ENCODE data around the gene RAB35.

The RAB35 gene

GRCh38 chr12:120085920-120086645 lies 30.5 kb downstream of the RAB35 start:
- DNase-seq: no peak

GRCh38 chr12:120081641-120082040 lies 34.9 kb downstream of the RAB35 start:
- DNase-seq: no peak

- no peak for DNase-seq
Observed at GRCh38 chr12:120079411-120080400, 36.8 kb downstream of the RAB35 start.

- DNase-seq: no peak
Observed at GRCh38 chr12:120078868-120079267, 37.7 kb downstream of the RAB35 start.

GRCh38 chr12:120077260-120077659 lies 39.3 kb downstream of the RAB35 start:
- no peak for DNase-seq

GRCh38 chr12:120076651-120077050 lies 39.9 kb downstream of the RAB35 start:
- DNase-seq: no peak

- DNase-seq: no peak
Observed at GRCh38 chr12:120075034-120075616, 41.4 kb downstream of the RAB35 start.

GRCh38 chr12:120072472-120073249 lies 43.9 kb downstream of the RAB35 start:
- DNase-seq: no peak

- no peak for DNase-seq
Observed at GRCh38 chr12:120071493-120072020, 45.0 kb downstream of the RAB35 start.

- no peak for DNase-seq
Observed at GRCh38 chr12:120069278-120069677, 47.3 kb downstream of the RAB35 start.

GRCh38 chr12:120067901-120068300 lies 48.7 kb downstream of the RAB35 start:
- DNase-seq: no peak

GRCh38 chr12:120067084-120067869 lies 49.3 kb downstream of the RAB35 start:
- no peak for DNase-seq

- DNase-seq: no peak
Observed at GRCh38 chr12:120066341-120066740, 50.2 kb downstream of the RAB35 start.

GRCh38 chr12:120065472-120065871 lies 51.1 kb downstream of the RAB35 start:
- no peak for DNase-seq

GRCh38 chr12:120064054-120064940 lies 52.3 kb downstream of the RAB35 start:
- DNase-seq: no peak

- DNase-seq: no peak
Observed at GRCh38 chr12:120062976-120063579, 53.5 kb downstream of the RAB35 start.

GRCh38 chr12:120061575-120062214 lies 54.9 kb downstream of the RAB35 start:
- DNase-seq: no peak

- no peak for DNase-seq
Observed at GRCh38 chr12:120060717-120061116, 55.8 kb downstream of the RAB35 start.

- no peak for DNase-seq
Observed at GRCh38 chr12:120060196-120060595, 56.4 kb downstream of the RAB35 start.

Data from activated gamma-delta T cell (primary cell).